ENCODE data around the gene ROR2. TPM values are rescaled to one million over a fixed set of nuclear protein-coding genes. Genes with fewer than 3 reads are reported as not detected.

ROR2 gene
- total RNA-seq, 2 donors from 2014 or later = 24.7 to 28.4 TPM

GRCh38 chr9:91775708-91776028 is 174.4 kb downstream of the ROR2 start:
- intact Hi-C loops (cut with DNase I) = loop anchor here (5.0 to 10.0 kb wide), 2 partner anchors 169 to 177 kb away; partner anchors contain the start of gene ROR2 (in 1 of the 2)
- DNase-seq (ENCODE audit: low spot score) = no peak

- no peak for DNase-seq (ENCODE audit: low spot score)
Observed at GRCh38 chr9:91775011-91775707, 174.9 kb downstream of the ROR2 start.

GRCh38 chr9:91773156-91773555 is 176.9 kb downstream of the ROR2 start:
- intact Hi-C loops (cut with DNase I) = loop anchor here in 1 of 2 donors (10.0 kb wide), 1 partner anchor 172 kb away; no protein-coding TSS in a partner anchor
- no peak for DNase-seq (ENCODE audit: low spot score)

More at GRCh38 chr9:91775011-91775707, 174.9 kb downstream of the ROR2 start:
- intact Hi-C loops (cut with DNase I) = loop anchor here (5.0 to 10.0 kb wide), 2 partner anchors 170 to 177 kb away; partner anchors contain the start of gene ROR2 (in 1 of the 2)

GRCh38 chr9:91771864-91772263 is 178.2 kb downstream of the ROR2 start:
- intact Hi-C loops (cut with DNase I) = loop anchor here in 1 of 2 donors (10.0 kb wide), 1 partner anchor 173 kb away; no protein-coding TSS in a partner anchor
- DNase-seq (ENCODE audit: low spot score) = no peak

GRCh38 chr9:91771027-91771426 is 179.0 kb downstream of the ROR2 start:
- DNase-seq (ENCODE audit: low spot score) = no peak
- intact Hi-C loops (cut with DNase I) = loop anchor here in 1 of 2 donors (10.0 kb wide), 1 partner anchor 174 kb away; no protein-coding TSS in a partner anchor

GRCh38 chr9:91770229-91770628 is 179.8 kb downstream of the ROR2 start:
- no peak for DNase-seq (ENCODE audit: low spot score)
- intact Hi-C loops (cut with DNase I) = loop anchor here in 1 of 2 donors (10.0 kb wide), 1 partner anchor 175 kb away; no protein-coding TSS in a partner anchor

- intact Hi-C loops (cut with DNase I) = loop anchor here in 1 of 2 donors (10.0 kb wide), 1 partner anchor 1996 kb away; no protein-coding TSS in a partner anchor
- no peak for DNase-seq (ENCODE audit: low spot score)
Observed at GRCh38 chr9:91768977-91769916, 180.8 kb downstream of the ROR2 start.

- intact Hi-C loops (cut with DNase I) = loop anchor here in 1 of 2 donors (10.0 kb wide), 1 partner anchor 1996 kb away; no protein-coding TSS in a partner anchor
Observed at GRCh38 chr9:91768507-91768906, 181.5 kb downstream of the ROR2 start.

GRCh38 chr9:91766315-91767069 is 183.5 kb downstream of the ROR2 start:
- intact Hi-C loops (cut with DNase I) = loop anchor here in 1 of 2 donors (10.0 kb wide), 1 partner anchor 1998 kb away; no protein-coding TSS in a partner anchor
- DNase-seq (ENCODE audit: low spot score) = no peak

More at GRCh38 chr9:91768507-91768906, 181.5 kb downstream of the ROR2 start:
- no peak for DNase-seq (ENCODE audit: low spot score)

- intact Hi-C loops (cut with DNase I) = loop anchor here in 1 of 2 donors (10.0 kb wide), 1 partner anchor 2000 kb away; no protein-coding TSS in a partner anchor
- DNase-seq (ENCODE audit: low spot score) = no peak
Observed at GRCh38 chr9:91765296-91765695, 184.7 kb downstream of the ROR2 start.

GRCh38 chr9:91764661-91765060 is 185.4 kb downstream of the ROR2 start:
- intact Hi-C loops (cut with DNase I) = loop anchor here in 1 of 2 donors (10.0 kb wide), 1 partner anchor 2000 kb away; no protein-coding TSS in a partner anchor
- DNase-seq (ENCODE audit: low spot score) = no peak

GRCh38 chr9:91761362-91761761 is 188.7 kb downstream of the ROR2 start:
- no peak for DNase-seq (ENCODE audit: low spot score)
- intact Hi-C loops (cut with DNase I) = loop anchor here in 1 of 2 donors (10.0 kb wide), 1 partner anchor 2003 kb away; no protein-coding TSS in a partner anchor

- intact Hi-C loops (cut with DNase I) = loop anchor here in 1 of 2 donors (10.0 kb wide), 1 partner anchor 2004 kb away; no protein-coding TSS in a partner anchor
- DNase-seq (ENCODE audit: low spot score) = no peak
Observed at GRCh38 chr9:91760906-91761305, 189.1 kb downstream of the ROR2 start.

- intact Hi-C loops (cut with DNase I) = no loop called here
- DNase-seq (ENCODE audit: low spot score) = no peak
Observed at GRCh38 chr9:91758491-91758981, 191.5 kb downstream of the ROR2 start.

GRCh38 chr9:91757782-91758181 is 192.2 kb downstream of the ROR2 start:
- DNase-seq (ENCODE audit: low spot score) = no peak
- intact Hi-C loops (cut with DNase I) = no loop called here

GRCh38 chr9:91756510-91756780 is 193.6 kb downstream of the ROR2 start:
- intact Hi-C loops (cut with DNase I) = no loop called here
- no peak for DNase-seq (ENCODE audit: low spot score)

- intact Hi-C loops (cut with DNase I) = no loop called here
- DNase-seq (ENCODE audit: low spot score) = no peak
Observed at GRCh38 chr9:91755761-91756509, 194.1 kb downstream of the ROR2 start.

GRCh38 chr9:91753711-91754110 is 196.3 kb downstream of the ROR2 start:
- DNase-seq (ENCODE audit: low spot score) = no peak
- intact Hi-C loops (cut with DNase I) = no loop called here

All from posterior vena cava (tissue), 2 donors.